Caco-2 (cell line): ENCODE data around the gene SMPX. TPM values are rescaled to one million over a fixed set of nuclear protein-coding genes. Genes with fewer than 3 reads are reported as not detected.

Experiments
- BruUV-seq: library from RNA; stranded (reverse); fragments of 400-500 nt; replicated peaks from 2 replicates; lab custom pipeline; 2021; lab: Mats Ljungman, UMichigan
- CTCF ChIA-PET: fragments of 300-600 bp; sonication (Branson Sonifier 250); formaldehyde crosslinking; loops from one replicate; lab custom pipeline; 2022; ENCODE audit warnings: antibody characterized with exemption; lab: Charles Lee
- POLR2A ChIA-PET: fragments of 300-600 bp; sonication (Branson Sonifier 250); formaldehyde crosslinking; loops from one replicate; lab custom pipeline; 2022; ENCODE audit warnings: antibody characterized with exemption; lab: Charles Lee
- DNase-seq, 2 experiments: peaks; one replicate each; pipeline versions ENCODE4 v3.0.0 to v3.0.0-alpha.2; 2020 to 2022
- H3K27me3 ChIP-seq: replicated peaks from 2 replicates; pipeline ENCODE4 v1.6.0; 2011; ENCODE audit warnings: low read length; ENCODE audit not compliant: control insufficient read depth, insufficient read depth
- H3K36me3 ChIP-seq: 2 replicates; pipeline ENCODE4 v1.5.1; 2011; ENCODE audit warnings: low read length; ENCODE audit not compliant: control insufficient read depth, insufficient read depth
- H3K4me1 ChIP-seq: fragments of 250-450 bp; sonication (Bioruptor Pico); 2 replicates; pipeline ENCODE4 v1.5.1; 2020; ENCODE audit warnings: mild to moderate bottlenecking
- H3K4me3 ChIP-seq: 2 replicates; pipeline ENCODE4 v1.5.1; 2011; ENCODE audit warnings: low read depth, mild to moderate bottlenecking, control low read depth, low read length
- H3K9me3 ChIP-seq: fragments of 250-450 bp; sonication (Bioruptor Pico); 2 replicates; pipeline ENCODE4 v1.5.1; 2020; ENCODE audit warnings: mild to moderate bottlenecking, moderate library complexity
- H3K27ac Mint-ChIP-seq: one replicate; pipeline ENCODE4 v1.8.0; 2022; ENCODE audit warnings: mixed read lengths; ENCODE audit not compliant: unreplicated experiment
- H3K27me3 Mint-ChIP-seq: one replicate; pipeline ENCODE4 v1.8.0; 2022; ENCODE audit warnings: mixed read lengths; ENCODE audit not compliant: insufficient read depth, unreplicated experiment
- H3K36me3 Mint-ChIP-seq: one replicate; pipeline ENCODE4 v1.8.0; 2022; ENCODE audit warnings: mild to moderate bottlenecking, mixed read lengths; ENCODE audit not compliant: insufficient read depth, unreplicated experiment
- H3K4me1 Mint-ChIP-seq: one replicate; pipeline ENCODE4 v1.8.0; 2022; ENCODE audit warnings: low read depth, mixed read lengths; ENCODE audit not compliant: unreplicated experiment
- H3K4me3 Mint-ChIP-seq: one replicate; pipeline ENCODE4 v1.8.0; 2022; ENCODE audit warnings: mild to moderate bottlenecking, moderate library complexity, mixed read lengths; ENCODE audit not compliant: unreplicated experiment
- H3K9me3 Mint-ChIP-seq: one replicate; pipeline ENCODE4 v1.8.0; 2022; ENCODE audit warnings: mixed read lengths; ENCODE audit not compliant: unreplicated experiment
- CTCF ChIP-seq, 2 experiments: fragments of 200-600 bp in 1 of 2; IDR thresholded peaks; 1 replicate in 1 of 2; 2 replicates in 1 of 2; pipeline versions ENCODE4 v1.5.1 to v1.8.0; 2011 to 2022; ENCODE audit warnings: antibody characterized with exemption in 1 of 2, control low read depth in 1 of 2, inconsistent platforms in 1 of 2, low read depth in 1 of 2, low read length in 1 of 2, mild to moderate bottlenecking in 1 of 2, moderate library complexity in 1 of 2; ENCODE audit not compliant: insufficient read depth in 1 of 2, severe bottlenecking in 1 of 2, unreplicated experiment in 1 of 2
- intact Hi-C: fragments of 100-400 bp; cut with micrococcal nuclease; formaldehyde crosslinking; loops from one replicate; pipeline ENCODE4 v1.10.0; 2022; ENCODE audit not compliant: unreplicated experiment
- total RNA-seq: library from RNA; stranded (reverse); gene quantifications from 2 replicates; pipeline ENCODE4 v1.2.3, GENCODE V29; 2022

Gene SMPX
- total RNA-seq, 1 experiment from 2014 or later: 2.9 TPM

- peaks cover 9% of the 10 kb centered on the region for H3K9me3 Mint-ChIP-seq
- no peaks in the 10 kb centered on the region for H3K4me1 Mint-ChIP-seq
- TF ChIP-seq CTCF (IDR thresholded peaks at IDR 0.05; ENCODE audit: insufficient read depth in 1 of 2, low read depth in 1 of 2, low read length in 1 of 2, severe bottlenecking in 1 of 2, unreplicated experiment in 1 of 2): no peak
- Histone ChIP-seq H3K9me3 (no peaks in the 10 kb centered on the region), H3K4me1 (no peaks in the 10 kb centered on the region), H3K4me3 (no peak overlapping the region), H3K36me3 (no peaks in the 10 kb centered on the region), H3K27me3 (no peaks in the 10 kb centered on the region)
- DNase-seq: no peak
- ChIA-PET CTCF (no interaction called here), POLR2A (no interaction called here)
- intact Hi-C loops: no loop called here
- no peaks in the 10 kb centered on the region for H3K36me3 Mint-ChIP-seq
- BruUV-seq: no TSS peak
- no peak overlapping the region for H3K27ac Mint-ChIP-seq
- no peaks in the 10 kb centered on the region for H3K27me3 Mint-ChIP-seq
- no peak overlapping the region for H3K4me3 Mint-ChIP-seq
Measured at GRCh38 chrX:21715825-21716224, 42.1 kb downstream of the SMPX start.

GRCh38 chrX:21715337-21715736 lies 42.6 kb downstream of the SMPX start:
- no peak overlapping the region for H3K4me3 Mint-ChIP-seq
- TF ChIP-seq CTCF (IDR thresholded peaks at IDR 0.05; ENCODE audit: insufficient read depth in 1 of 2, low read depth in 1 of 2, low read length in 1 of 2, severe bottlenecking in 1 of 2, unreplicated experiment in 1 of 2): no peak
- H3K27me3 Mint-ChIP-seq: no peaks in the 10 kb centered on the region
- Histone ChIP-seq H3K9me3 (no peaks in the 10 kb centered on the region), H3K4me1 (no peaks in the 10 kb centered on the region), H3K27me3 (no peaks in the 10 kb centered on the region), H3K4me3 (no peak overlapping the region), H3K36me3 (no peaks in the 10 kb centered on the region)
- H3K4me1 Mint-ChIP-seq: no peaks in the 10 kb centered on the region
- H3K36me3 Mint-ChIP-seq: no peaks in the 10 kb centered on the region
- peaks cover 9% of the 10 kb centered on the region for H3K9me3 Mint-ChIP-seq
- H3K27ac Mint-ChIP-seq: no peak overlapping the region
- ChIA-PET POLR2A (no interaction called here), CTCF (interaction anchor here (0.7 kb wide), 1 partner anchor 286 kb away, joined by 3 read pairs; no protein-coding TSS in a partner anchor)
- no peak for DNase-seq
- intact Hi-C loops: no loop called here
- BruUV-seq: no TSS peak

GRCh38 chrX:21711848-21712197 lies 46.1 kb downstream of the SMPX start:
- Mint-ChIP-seq H3K9me3 (peaks cover 9% of the 10 kb centered on the region), H3K27me3 (no peaks in the 10 kb centered on the region), H3K4me3 (no peak overlapping the region), H3K36me3 (no peaks in the 10 kb centered on the region), H3K4me1 (no peaks in the 10 kb centered on the region), H3K27ac (no peak overlapping the region)
- no peaks in the 10 kb centered on the region for H3K4me1 ChIP-seq
- ChIA-PET CTCF (no interaction called here), POLR2A (no interaction called here)
- H3K9me3 ChIP-seq: no peaks in the 10 kb centered on the region; the same call in 1 of the 2 replicates
- H3K4me3 ChIP-seq: no peak overlapping the region
- BruUV-seq: no TSS peak
- intact Hi-C loops: no loop called here
- H3K27me3 ChIP-seq: no peaks in the 10 kb centered on the region
- TF ChIP-seq CTCF (IDR thresholded peaks at IDR 0.05; ENCODE audit: insufficient read depth in 1 of 2, low read depth in 1 of 2, low read length in 1 of 2, severe bottlenecking in 1 of 2, unreplicated experiment in 1 of 2): no peak
- no peak for DNase-seq
- H3K36me3 ChIP-seq: no peaks in the 10 kb centered on the region
